NOMO-1 treated with dmso at 0.1 percent for 144 hours (cell line): Measurements from ENCODE around the gene SSBP1.
"Not testable (repeated sequence)": the region's sequence is repeated elsewhere in the genome, so short reads cannot be mapped to it uniquely, and the experiment has no call there.

ENCODE experiments used
- DNase-seq: peaks from one replicate; lab custom pipeline; 2025; ENCODE audit not compliant: unreplicated experiment; lab: John Stamatoyannopoulos, UW

The SSBP1 gene

DNA sequence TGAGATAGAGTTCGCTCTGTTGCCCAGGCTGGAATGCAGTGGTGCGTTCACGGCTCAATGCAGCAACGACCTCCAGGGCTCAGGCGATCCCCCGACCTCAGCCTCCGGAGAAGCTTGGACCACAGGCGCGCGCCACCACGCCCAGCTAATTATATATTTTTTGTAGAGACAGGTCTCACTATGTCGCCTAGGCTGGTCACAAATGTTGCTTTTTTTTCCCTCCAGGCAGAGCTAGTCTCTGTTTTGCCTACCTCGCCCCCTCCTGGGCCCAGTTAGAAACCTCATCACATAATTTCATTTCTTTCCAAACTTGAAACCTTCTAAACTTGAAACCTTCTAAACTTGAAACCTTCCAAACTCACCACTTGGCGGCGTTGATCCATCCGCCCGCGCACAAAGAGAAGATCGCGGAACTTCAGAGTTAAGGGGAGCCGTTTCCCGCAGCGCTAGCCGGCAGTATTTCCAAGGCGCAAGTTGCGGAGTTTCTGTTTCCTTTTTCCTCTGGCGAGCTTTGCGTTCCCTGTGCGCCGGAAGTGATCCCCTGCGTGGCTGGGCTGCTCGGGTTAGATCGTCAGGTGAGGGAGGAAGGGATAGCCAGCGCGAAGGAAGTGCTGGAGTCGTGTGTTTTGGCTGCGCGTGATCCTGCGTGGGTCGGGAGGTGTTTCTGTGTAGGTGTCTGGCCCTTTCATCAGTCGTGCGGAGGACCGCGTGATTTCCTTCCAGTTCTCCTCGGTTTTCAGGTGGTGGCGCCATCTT is at the start of gene SSBP1:
TSS of gene SSBP1 (plus strand) at position 523 of the 756 bp plus-strand sequence. CDS start 809 bp downstream, outside the sequence.
- DNase-seq: peak; percentile 88

DNA sequence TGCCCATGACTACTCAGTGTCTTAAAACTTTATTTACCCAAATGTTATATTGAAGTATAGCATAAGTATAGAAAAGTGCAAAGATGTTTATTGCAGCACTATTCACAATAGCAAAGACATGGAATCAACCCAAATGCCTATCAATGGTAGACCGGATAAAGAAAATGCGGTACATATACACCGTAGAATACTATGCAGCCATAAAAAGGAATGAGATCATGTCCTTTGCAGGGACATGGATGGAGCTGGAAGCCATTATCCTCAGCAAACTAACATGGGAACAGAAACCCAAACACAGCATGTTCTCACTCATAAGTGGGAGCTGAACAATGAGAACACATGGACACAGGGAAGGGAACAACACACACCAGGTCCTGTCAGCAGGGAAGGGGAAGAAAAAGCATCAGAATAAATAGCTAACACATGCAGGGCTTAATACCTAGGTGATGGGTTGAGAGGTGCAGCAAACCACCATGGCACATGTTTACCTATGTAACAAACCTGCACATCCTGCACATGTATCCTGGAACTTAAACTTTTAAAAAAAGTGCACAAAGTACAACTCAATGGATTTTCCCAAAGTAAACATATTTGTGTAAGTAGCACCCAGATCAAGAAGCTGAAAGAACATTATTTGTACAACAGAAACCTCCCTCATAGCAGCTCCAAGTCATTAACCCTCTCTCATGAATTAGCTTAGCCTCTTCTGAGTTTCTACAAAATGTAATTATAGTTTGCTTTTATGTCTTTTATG is 48.9 kb upstream of the SSBP1 start:
- DNase-seq: not testable (repeated sequence)

- DNase-seq: no peak
Measured at GRCh38 chr7:141691540-141691939, 46.6 kb upstream of the SSBP1 start.

GRCh38 chr7:141691961-141692360 is 46.2 kb upstream of the SSBP1 start:
- no peak for DNase-seq

DNA sequence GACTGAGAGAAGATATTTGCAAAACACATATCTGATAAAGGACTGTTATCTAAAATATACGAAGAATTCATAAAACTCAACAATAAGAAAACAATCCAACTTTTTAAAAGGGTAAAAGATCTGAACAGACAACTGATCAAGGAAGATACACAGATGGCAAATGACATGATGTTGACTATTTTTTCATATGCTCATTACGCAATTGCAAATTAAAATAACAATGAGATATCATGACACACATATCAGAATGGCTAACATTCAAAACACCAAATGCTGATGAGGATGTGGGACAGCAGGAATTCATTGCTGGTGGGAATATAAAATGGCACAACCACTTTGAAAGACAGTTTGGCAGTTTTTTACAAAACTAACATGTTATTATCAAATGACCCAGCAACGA is 45.1 kb upstream of the SSBP1 start:
- no peak for DNase-seq

DNA sequence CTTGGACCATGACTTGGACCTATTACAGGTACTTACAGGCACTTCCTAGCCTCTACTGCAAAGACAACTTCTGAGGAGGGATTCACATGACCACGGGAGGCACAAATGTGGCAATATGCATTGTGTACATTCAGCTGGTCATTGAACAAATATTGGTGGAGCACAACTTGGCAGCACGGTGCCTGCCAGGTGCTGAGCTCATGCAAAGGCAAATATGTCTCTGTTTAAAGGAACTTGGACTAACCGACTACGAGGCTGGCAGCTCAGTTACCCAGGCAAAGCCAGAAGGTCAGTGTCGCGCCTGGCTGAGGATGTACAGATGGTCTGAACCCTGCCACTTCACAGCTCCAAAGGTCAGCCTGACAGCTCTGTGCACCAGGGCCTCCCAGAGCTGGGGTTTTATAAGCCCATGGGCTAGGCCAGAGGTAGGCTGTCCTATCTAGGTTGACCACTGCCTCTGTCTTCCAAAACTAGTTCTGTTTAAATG is 42.3 kb upstream of the SSBP1 start:
- no peak for DNase-seq

DNA sequence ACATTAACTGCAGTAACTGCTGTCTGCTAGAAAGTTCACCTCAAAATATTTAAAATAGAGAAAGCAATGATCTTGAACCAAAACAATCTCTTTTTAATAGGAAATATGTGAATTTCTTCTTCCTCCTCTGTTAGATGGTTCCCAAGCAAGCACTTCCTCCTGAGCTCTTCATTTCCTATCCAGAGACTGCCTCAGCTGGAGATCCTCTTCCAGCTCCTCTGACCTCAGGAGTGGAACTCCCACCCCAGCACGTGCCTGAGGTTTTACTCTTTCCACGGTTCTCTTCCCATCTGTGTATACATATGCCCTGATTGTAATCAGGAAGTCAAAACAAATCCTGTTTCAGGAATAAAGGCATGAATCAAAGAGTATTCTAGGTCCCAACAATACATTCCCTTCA is 41.8 kb upstream of the SSBP1 start:
- DNase-seq: no peak

DNA sequence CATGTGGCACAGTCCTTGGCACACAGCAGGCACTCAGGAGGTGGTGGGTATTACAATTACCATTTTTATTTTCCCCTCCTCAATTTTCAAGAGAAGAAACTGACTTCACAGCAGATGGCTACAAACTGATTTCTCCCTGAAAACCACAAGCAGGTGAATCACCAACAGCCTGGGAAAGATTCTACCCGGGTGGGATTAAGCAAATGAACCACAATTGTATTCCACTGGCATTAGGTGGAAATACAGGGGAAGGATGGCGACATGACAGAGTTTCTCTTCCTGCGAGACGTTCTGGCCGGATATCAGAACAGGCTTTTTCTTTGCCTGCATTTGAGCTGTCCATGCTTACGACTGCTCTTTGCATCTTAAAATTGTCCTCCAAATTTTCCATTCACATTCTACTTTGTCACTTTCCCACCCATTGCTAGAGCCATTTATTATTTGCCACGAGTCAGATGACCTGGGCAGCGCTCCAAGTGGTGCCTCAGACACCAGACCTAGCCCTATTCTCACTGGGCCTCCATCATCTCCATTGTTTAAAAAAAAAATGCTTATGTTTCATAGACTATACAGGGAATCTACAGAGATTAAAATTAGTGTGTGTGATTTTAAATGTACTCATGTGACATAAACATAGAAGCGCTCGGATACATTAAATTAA is 40.8 kb upstream of the SSBP1 start:
- no peak for DNase-seq

GRCh38 chr7:141698247-141699015 is 39.7 kb upstream of the SSBP1 start:
- no peak for DNase-seq

DNA sequence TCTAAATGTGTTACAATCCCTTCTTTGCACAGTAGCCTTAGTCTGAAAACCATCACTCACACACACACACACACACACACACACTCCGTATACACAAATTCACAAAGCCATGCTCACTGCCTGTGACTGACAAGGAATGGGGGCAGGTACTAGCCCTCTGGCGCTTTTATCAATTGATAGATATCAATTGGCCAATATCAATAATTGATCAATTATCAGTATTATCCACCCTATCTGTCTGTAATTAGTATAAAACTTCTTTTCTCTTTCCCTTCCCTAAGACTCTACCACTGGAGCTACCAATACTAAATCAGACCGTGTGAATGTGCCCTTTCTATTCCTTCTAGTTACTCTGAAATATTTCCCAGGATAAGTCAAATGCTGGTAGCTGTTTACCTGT is 38.3 kb upstream of the SSBP1 start:
- DNase-seq: no peak

DNA sequence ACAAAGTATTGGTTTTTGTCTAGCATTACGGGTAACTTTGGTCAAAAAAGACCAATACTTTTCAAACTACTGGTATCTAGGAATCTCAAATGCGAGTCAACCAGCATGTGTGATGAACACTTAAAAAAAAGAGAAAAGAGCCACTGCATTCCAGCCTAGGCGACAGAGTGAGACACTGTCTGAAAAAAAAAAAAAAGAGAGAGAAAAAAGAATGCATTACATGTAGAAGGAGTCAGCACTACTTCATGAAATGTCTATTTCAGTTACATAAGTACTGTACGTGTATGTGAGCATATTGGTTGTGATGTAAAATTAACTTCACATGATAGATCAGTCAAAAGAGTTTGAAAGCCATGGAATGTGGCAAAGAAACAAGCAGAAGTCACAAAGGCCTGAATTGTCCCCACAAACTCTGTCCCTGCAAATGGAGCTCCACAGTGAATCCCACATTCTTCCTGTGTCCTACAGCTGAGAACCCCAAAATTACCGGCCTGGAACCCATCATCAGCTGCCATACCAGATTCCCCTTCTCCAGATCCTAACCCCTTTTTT is 37.8 kb upstream of the SSBP1 start:
- DNase-seq: no peak

GRCh38 chr7:141700848-141701371 is 37.2 kb upstream of the SSBP1 start:
- no peak for DNase-seq

DNA sequence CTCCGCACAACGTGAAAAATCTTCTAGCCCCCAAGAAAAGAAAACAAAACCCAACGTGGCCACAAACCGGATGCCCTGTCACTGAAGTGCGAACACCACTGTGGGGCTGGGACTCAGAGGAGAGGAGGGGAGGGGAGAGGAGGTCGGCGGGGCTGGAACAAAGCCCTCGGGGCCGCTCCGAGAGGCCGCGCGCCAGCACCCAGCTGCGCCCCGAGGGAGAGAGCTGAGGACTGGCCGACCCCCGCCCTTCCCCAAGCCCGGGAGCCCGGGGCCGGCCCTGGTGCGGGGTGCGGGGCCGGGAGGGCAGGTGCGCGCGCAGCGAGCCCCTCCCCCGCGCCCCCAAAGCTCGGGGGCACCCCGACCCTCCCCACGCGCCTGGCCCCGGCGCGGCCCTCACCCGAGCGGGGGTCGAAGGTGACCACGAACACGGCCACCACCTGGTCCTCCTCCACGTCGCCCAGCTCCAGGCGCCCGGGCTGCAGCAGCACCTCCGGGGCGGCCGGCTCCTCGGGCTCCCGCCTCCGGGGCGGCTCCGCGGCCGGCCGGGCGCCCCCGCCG is 36.6 kb upstream of the SSBP1 start:
- DNase-seq: no peak

DNA sequence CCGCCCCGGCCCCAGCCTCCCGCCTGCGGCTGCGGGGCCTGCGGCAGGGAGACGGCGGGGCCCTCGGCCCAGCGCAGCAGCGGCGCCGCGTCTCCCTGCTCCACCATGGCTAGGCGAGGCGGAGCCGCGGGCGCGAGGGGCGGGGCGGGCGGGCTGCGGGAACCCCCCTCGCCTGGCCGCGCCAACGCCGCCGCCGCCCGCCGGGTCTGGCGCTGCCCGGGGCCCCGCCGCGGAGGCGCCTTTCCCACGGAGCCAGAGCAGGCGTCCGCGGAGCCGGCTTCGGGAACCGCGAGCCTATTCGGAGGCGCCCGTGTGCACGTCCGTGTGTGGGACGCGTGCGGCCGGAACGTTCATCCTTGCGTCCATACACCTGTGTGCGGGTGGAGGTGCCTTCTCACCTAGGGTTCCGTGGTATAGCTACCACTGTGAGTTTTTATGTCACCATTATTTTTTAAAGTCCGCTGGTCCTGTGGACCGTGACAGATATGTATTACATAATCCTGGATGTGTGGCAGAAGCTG is 36.1 kb upstream of the SSBP1 start, which contains the start of gene DENND11:
TSS of gene DENND11 (minus strand) at position 120 of the 521 bp plus-strand sequence. CDS start at position 107, 13 bp downstream.
- no peak for DNase-seq

- DNase-seq: no peak
Measured at GRCh38 chr7:141702892-141703291, 35.3 kb upstream of the SSBP1 start.

DNA sequence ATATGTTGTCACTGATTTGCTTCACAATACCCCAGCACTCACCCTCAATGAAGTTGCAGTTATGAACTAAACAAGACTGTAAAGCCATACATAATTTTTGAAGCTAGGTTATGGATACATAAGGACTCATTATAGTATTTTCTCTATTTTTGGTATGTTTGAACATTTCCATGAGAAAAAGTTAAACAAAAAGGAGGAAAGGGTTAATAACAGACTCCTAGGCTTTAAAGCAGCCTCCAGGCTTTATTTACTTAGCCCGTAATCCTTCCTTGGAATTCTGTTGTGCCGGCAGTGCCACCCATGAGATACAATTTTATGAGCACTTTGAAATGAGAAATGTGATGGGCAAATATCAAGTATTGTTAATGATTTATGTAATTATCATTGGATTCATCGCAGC is 34.0 kb upstream of the SSBP1 start:
- DNase-seq: no peak

DNA sequence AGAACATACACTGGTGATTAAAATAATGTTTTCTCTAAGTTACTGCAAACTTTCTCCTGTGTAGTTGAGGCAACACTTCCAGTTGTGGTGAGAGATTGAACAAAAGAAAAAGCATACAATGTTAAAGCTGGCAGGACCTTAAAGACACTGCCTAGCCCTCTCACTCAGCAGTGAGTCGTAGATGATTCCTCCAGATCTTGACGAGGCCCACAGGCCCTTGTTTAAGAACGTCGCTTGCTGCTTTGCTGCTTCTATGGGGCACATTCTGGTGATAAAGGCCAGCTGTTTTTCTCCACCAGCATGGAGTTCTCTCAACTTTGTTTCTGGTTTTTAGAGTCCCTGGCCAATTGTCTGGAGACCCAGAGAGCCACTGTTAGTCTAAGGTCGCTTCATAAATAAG is 33.4 kb upstream of the SSBP1 start:
- DNase-seq: no peak

DNA sequence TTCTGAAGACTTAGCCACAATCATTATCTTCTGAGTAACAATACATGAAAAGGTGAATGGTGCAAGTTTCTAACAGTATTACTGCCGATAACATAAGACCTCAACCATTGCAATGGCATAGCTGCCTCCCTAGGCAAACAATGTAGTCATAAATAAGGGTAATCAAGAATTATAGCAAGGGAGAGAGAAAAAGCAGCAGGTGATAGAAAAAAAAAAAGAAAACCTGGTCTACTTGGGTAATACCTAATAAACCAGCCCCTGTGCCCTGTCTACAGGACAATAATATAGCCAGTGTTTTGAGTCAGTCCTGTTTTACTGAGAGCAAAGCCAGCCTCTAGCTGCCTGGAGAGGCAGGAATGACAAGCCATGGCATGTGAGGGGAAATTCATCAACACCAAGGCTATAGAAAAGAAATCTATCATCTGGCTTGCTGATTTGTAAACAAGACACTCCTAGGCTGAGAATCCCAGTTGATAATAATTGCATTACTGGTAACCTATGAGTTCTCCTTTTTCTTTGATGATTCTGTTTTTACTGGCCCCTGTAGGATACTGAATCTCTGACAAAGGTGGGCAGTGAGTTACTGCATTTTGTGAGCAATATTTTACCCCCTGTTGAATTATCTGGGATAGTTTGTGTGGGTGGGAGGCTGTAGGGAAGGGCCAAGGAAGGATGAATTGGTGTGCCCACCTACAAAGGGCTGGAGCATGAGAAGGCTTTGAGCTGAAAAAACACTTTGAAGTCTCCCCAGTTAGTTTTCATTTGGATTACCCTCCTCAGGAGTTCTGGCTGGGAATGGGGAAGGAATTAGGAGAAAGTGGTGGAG is 31.7 kb upstream of the SSBP1 start:
- DNase-seq: no peak

- no peak for DNase-seq
Measured at GRCh38 chr7:141708351-141708750, 29.8 kb upstream of the SSBP1 start, which contains the start of gene WEE2. TSS of gene WEE2 (plus strand) at chr7:141708353. CDS start at chr7:141708759, 406 bp downstream.
